Heart right ventricle (tissue), 16 donors: ENCODE results near the gene DENND1C. TPM values are rescaled to one million over a fixed set of nuclear protein-coding genes. Genes with fewer than 3 reads are reported as not detected.

Source experiments
- ATAC-seq, 8 donors: fragments of 200-7000 bp; cut with Tn5 transposase; one replicate each; pipeline ENCODE4 v1.9.1; 2020; ENCODE audit warnings: mild to moderate bottlenecking in 8 of 8, moderate library complexity in 8 of 8, moderate number of reproducible peaks in 1 of 8
- DNase-seq, 2 donors: peaks; one replicate each; pipeline ENCODE4 v3.0.0-alpha.2; 2020
- H3K27ac ChIP-seq, 10 donors: fragments of 200-600 bp; sonication (generic) in 2 of 10; one replicate each; pipeline versions ENCODE4 v1.5.0 to v1.8.0; 2020 to 2022; ENCODE audit warnings: mild to moderate bottlenecking in 3 of 10
- H3K27me3 ChIP-seq, 7 donors: fragments of 200-600 bp; one replicate each; pipeline ENCODE4 v1.8.0; 2021 to 2022; ENCODE audit warnings: mild to moderate bottlenecking in 2 of 7
- H3K36me3 ChIP-seq, 9 donors: fragments of 200-600 bp; sonication (generic) in 1 of 9; one replicate each; pipeline versions ENCODE4 v1.5.0 to v1.8.0; 2020 to 2022; ENCODE audit warnings: mild to moderate bottlenecking in 2 of 9
- H3K4me1 ChIP-seq, 9 donors: fragments of 200-600 bp; sonication (generic) in 1 of 9; one replicate each; pipeline versions ENCODE4 v1.5.0 to v1.8.0; 2020 to 2022; ENCODE audit warnings: mild to moderate bottlenecking in 4 of 9
- H3K4me3 ChIP-seq, 10 donors: fragments of 200-600 bp; sonication (generic) in 2 of 10; one replicate each; pipeline versions ENCODE4 v1.5.0 to v1.8.0; 2020 to 2022; ENCODE audit warnings: mild to moderate bottlenecking in 7 of 10, moderate library complexity in 2 of 10
- H3K9me3 ChIP-seq, 11 donors: fragments of 200-600 bp in 10 of 11; sonication (generic) in 2 of 11; one replicate each; pipeline versions ENCODE4 v1.5.0 to v1.8.0; 2013 to 2022; ENCODE audit warnings: mild to moderate bottlenecking in 2 of 11, control low read depth in 1 of 11, moderate library complexity in 1 of 11
- CTCF ChIP-seq, 9 donors: fragments of 200-600 bp; sonication (generic) in 2 of 9; IDR thresholded peaks; one replicate each; pipeline versions ENCODE4 v1.5.0 to v1.8.0; 2021 to 2022; ENCODE audit warnings: antibody characterized with exemption in 9 of 9, mild to moderate bottlenecking in 5 of 9, moderate library complexity in 1 of 9
- WGBS, 2 donors: extraction: QIAGEN DNeasy Blood & Tissue Kit; methylation state at CpG; one replicate each; pipeline ENCODE4 v1.1.7; 2013; ENCODE audit warnings: inconsistent platforms in 1 of 2; 5-methylcytosine and 5-hydroxymethylcytosine counted together
- intact Hi-C, 10 donors: fragments of 100-400 bp; cut with DNase I; formaldehyde crosslinking; loops; one replicate each; pipeline versions ENCODE4 v1.11.1 to v1.14.2; 2022
- polyA plus RNA-seq, 2 donors: library from polyadenylated mRNA; stranded (reverse); fragments of 200-250 nt; gene quantifications; one replicate each; pipeline ENCODE4 v1.2.3, GENCODE V29; 2013
- total RNA-seq, 10 donors: library from RNA; stranded (reverse); fragmentation: NEBNext Ultra II Directional in 3 of 10; extraction: Animal tissue kit (Norgen Biotek cat#: 25700) in 3 of 10; gene quantifications; one replicate each; pipeline versions ENCODE4 v1.2.1 to v1.2.4, GENCODE V29; 2021 to 2023
- donor health status: Arrhythmogenic right ventricular cardiomyopathy.
- donor health status: ischemic (EF 13 %, LVEDD 7.1; RV severe dilation, severe dysfunction).
- donor health status: healthy with polysubstance abuse.
- donor health status: DM: no; HTN: yes; CAD: no.
- donor health status: DM: no; HTN: no; CAD: no.
- donor health status: ischemic (EF 25% LVEDD 6.9; RV normal size, moderate dysfunction).
- donor health status: ischemic (EF 25% LVEDD 5.7; RV mildly dilated, moderate dysfunction).
- donor health status: healthy.
- donor health status: DM: yes; HTN: yes; CAD: no.
- donor health status: Ischemic cardiomyopathy.
- donor health status: ischemic (EF 35%, LVEDD 5.7; RV mildly dilated, moderate dysfunction).
- donor health status: nonischemic (EF 11% LVEDD 7.7; RV severe dilation, severe dysfunction).
- donor health status: DM: yes; HTN: yes; CAD: no.
- donor health status: PGD.
- donor health status: ischemic (EF 29% LVEDD 5.4; RV normal size, mild dysfunction).
- donor health status: nonischemic (EF 23%, LVEDD 6.1; RV moderate dilation, normal function).

The DENND1C gene
- total and polyA plus RNA-seq, 12 donors = 0.09 to 4.0 (median 0.69) TPM

- peaks cover 0 to 75% (median 16%) of the 10 kb centered on the region in 9 donors for H3K36me3 ChIP-seq
- 100% methylated on average over 2 of the region's 2 CpGs for WGBS, 2 donors
- TF ChIP-seq CTCF (IDR thresholded peaks at IDR 0.05) = no peak
These were observed 28.7 kb downstream of the DENND1C start for GRCh38 chr19:6452899-6453298.

GRCh38 chr19:6452223-6452614 is 29.4 kb downstream of the DENND1C start:
- no peak for ATAC-seq
- peaks cover 0 to 25% (median 10%) of the 10 kb centered on the region in 11 donors for H3K9me3 ChIP-seq
- no peak for TF ChIP-seq CTCF (IDR thresholded peaks at IDR 0.05)
- WGBS, 2 donors = 95 to 97% methylated on average over 19 of the region's 19 CpGs
- intact Hi-C loops = no loop called here
- no peak overlapping the region for H3K27ac ChIP-seq
- DNase-seq = no peak
- H3K4me1 ChIP-seq = no peaks in the 10 kb centered on the region
- H3K36me3 ChIP-seq = peaks cover 0 to 77% (median 16%) of the 10 kb centered on the region in 9 donors
- H3K27me3 ChIP-seq = no peaks in the 10 kb centered on the region
- H3K4me3 ChIP-seq = no peak overlapping the region

More at GRCh38 chr19:6452899-6453298, 28.7 kb downstream of the DENND1C start:
- peaks cover 0 to 2% (median 0%) of the 10 kb centered on the region in 9 donors for H3K4me1 ChIP-seq
- H3K27me3 ChIP-seq = no peaks in the 10 kb centered on the region
- H3K4me3 ChIP-seq = no peak overlapping the region
- H3K9me3 ChIP-seq = peaks cover 0 to 24% (median 10%) of the 10 kb centered on the region in 11 donors
- H3K27ac ChIP-seq = no peak overlapping the region
- ATAC-seq (no peak), DNase-seq (no peak)
- intact Hi-C loops = no loop called here

GRCh38 chr19:6451583-6452222 is 29.9 kb downstream of the DENND1C start:
- TF ChIP-seq CTCF (IDR thresholded peaks at IDR 0.05) = no peak
- H3K27me3 ChIP-seq = no peaks in the 10 kb centered on the region
- no peak for ATAC-seq
- WGBS, 2 donors = 91 to 93% methylated on average over 7 of the region's 7 CpGs
- H3K4me3 ChIP-seq = no peak overlapping the region
- intact Hi-C loops = no loop called here
- peaks cover 0 to 30% (median 10%) of the 10 kb centered on the region in 11 donors for H3K9me3 ChIP-seq
- no peaks in the 10 kb centered on the region for H3K4me1 ChIP-seq
- peaks cover 0 to 80% (median 16%) of the 10 kb centered on the region in 9 donors for H3K36me3 ChIP-seq
- DNase-seq = no peak
- H3K27ac ChIP-seq = no peak overlapping the region

- DNase-seq (no peak), ATAC-seq (peak in 1 of 8 donors; percentile 11)
- no peaks in the 10 kb centered on the region for H3K27me3 ChIP-seq
- 94% methylated on average over 5 of the region's 5 CpGs for WGBS, 2 donors
- H3K36me3 ChIP-seq = peaks cover 0 to 80% (median 23%) of the 10 kb centered on the region in 9 donors
- H3K27ac ChIP-seq = no peak overlapping the region
- H3K4me3 ChIP-seq = no peak overlapping the region
- TF ChIP-seq CTCF (IDR thresholded peaks at IDR 0.05) = no peak
- peaks cover 0 to 45% (median 10%) of the 10 kb centered on the region in 11 donors for H3K9me3 ChIP-seq
- intact Hi-C loops = no loop called here
- no peaks in the 10 kb centered on the region for H3K4me1 ChIP-seq
These were observed 31.4 kb downstream of the DENND1C start for GRCh38 chr19:6450166-6450565.
